GM20000 (cell line): ENCODE data around the gene OR4E2.

Experiments
- DNase-seq: peaks from one replicate; pipeline ENCODE4 v3.0.0; 2012; ENCODE audit warnings: low spot score
- TF ChIP-seq, protein P1 (sequence below): IDR thresholded peaks from 2 replicates; pipeline ENCODE4 v1.5.1; 2012; ENCODE audit warnings: mild to moderate bottlenecking, control low read depth; ENCODE audit errors: extremely low read depth, missing control alignments

OR4E2 gene

DNA sequence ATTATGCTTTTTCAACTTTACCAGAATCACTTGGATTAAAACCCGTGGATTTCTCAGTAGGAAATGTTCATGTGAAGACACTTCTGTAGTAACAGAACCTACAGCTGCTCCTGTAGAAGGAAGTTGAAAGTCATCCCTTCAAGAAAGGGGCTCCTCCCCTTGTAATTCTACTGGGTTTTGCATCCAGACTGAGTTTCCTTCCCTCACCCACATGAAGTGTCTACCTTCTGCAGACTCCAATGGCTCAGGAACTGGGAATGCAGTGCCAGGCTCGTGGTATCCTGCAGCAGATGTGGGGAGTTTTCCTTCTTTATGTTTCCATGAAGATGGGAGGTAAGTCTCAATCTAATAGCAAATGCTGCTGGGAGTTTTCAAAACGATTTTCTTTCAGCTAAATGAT is 11.0 kb upstream of the OR4E2 start:
- TF ChIP-seq, protein P1, sequence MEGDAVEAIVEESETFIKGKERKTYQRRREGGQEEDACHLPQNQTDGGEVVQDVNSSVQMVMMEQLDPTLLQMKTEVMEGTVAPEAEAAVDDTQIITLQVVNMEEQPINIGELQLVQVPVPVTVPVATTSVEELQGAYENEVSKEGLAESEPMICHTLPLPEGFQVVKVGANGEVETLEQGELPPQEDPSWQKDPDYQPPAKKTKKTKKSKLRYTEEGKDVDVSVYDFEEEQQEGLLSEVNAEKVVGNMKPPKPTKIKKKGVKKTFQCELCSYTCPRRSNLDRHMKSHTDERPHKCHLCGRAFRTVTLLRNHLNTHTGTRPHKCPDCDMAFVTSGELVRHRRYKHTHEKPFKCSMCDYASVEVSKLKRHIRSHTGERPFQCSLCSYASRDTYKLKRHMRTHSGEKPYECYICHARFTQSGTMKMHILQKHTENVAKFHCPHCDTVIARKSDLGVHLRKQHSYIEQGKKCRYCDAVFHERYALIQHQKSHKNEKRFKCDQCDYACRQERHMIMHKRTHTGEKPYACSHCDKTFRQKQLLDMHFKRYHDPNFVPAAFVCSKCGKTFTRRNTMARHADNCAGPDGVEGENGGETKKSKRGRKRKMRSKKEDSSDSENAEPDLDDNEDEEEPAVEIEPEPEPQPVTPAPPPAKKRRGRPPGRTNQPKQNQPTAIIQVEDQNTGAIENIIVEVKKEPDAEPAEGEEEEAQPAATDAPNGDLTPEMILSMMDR: no peak
- no peak for DNase-seq

DNA sequence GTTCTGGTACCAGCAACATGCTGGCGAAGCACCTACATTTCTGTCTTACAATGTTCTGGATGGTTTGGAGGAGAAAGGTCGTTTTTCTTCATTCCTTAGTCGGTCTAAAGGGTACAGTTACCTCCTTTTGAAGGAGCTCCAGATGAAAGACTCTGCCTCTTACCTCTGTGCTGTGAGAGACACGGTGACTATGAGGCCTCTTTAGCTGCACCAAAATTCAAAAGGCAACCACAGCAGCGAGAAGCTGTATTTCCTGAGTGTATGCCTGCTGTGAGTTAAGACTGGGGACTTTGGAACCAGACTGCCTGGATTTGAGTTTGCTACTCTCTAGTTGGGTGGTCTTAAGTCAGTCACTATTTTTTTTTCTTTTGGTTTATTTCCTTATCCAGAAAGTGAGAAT is 10.2 kb upstream of the OR4E2 start:
- TF ChIP-seq, protein P1: no peak
- DNase-seq: no peak

- TF ChIP-seq, protein P1: no peak
- DNase-seq: no peak
Measured at GRCh38 chr14:21647380-21647779, 6.3 kb upstream of the OR4E2 start.

GRCh38 chr14:21652209-21652808 is 1.3 kb upstream of the OR4E2 start:
- DNase-seq: no peak

DNA sequence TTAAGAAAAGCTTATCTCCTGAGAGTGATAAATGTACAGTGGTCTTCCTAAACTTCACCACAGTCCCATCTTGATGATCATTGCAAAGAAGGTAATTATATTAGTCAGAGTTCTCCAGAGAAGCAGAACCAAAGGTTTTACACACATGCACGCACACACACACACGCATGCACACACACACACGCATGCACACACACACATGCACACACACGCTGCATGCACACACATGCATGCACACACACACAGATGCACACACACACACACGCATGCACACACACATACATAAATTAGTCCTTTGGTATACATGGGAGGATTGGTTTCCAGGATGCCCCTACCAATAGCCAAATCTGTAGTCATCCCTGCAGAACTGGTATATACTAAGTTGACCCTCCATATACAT is 580 bp downstream of the OR4E2 start:
- DNase-seq: no peak
- TF ChIP-seq, protein P1: no peak

More at GRCh38 chr14:21652209-21652808, 1.3 kb upstream of the OR4E2 start:
- TF ChIP-seq, protein P1: no peak

DNA sequence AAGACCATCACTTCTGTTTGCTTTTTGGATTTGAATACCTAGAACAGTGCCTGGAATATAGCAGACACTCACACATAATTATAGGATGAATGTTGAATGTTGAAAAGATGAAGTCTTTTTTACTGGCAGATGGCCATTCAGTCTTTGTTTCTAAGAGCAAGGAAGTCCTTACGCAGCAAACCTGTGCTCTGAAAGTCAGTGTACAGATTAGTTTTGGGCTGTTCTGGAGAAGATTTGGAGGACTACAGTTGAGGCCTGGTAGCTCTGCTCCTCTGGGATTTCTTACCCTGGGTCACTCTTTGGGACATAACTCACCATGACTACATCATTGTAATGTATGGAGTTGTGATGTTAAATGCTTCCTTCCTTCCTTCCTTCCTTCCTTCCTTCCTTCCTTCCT is 3.3 kb downstream of the OR4E2 start:
- TF ChIP-seq, protein P1: no peak
- no peak for DNase-seq

GRCh38 chr14:21668377-21668776 is 14.7 kb downstream of the OR4E2 start:
- TF ChIP-seq, protein P1: no peak
- no peak for DNase-seq
